ENCODE measurements around the gene CSNK1G2. TPM values are rescaled to one million over a fixed set of nuclear protein-coding genes. Genes with fewer than 3 reads are reported as not detected.

The CSNK1G2 gene
- total and polyA plus RNA-seq, 2 of the 13 experiments (the other 11 are each of a cell fraction or from before 2014, with no cell fraction given): 53.8 to 72.5 TPM

GRCh38 chr19:1907563-1908363, 33.2 kb upstream of the CSNK1G2 start (continued):
- TF ChIP-seq FUBP1 (CRISPR knock-in tag; IDR thresholded peaks at IDR 0.05; ENCODE audit: borderline replicate concordance) (no peak), ETV5 (CRISPR knock-in tag; IDR thresholded peaks at IDR 0.05; ENCODE audit: borderline replicate concordance) (no peak; the same call in 1 of the 2 replicates), ZSCAN9 (CRISPR knock-in tag; IDR thresholded peaks at IDR 0.05; ENCODE audit: borderline replicate concordance) (no peak; the same call in 1 of the 2 replicates), ARID3A (IDR thresholded peaks at IDR 0.05; ENCODE audit: low read depth, low read length) (no peak), TCF7 (IDR thresholded peaks at IDR 0.05; ENCODE audit: low read depth) (no peak), KIAA2018 (CRISPR knock-in tag; IDR thresholded peaks at IDR 0.05; ENCODE audit: borderline replicate concordance) (no peak), CHCHD3 (CRISPR knock-in tag; IDR thresholded peaks at IDR 0.05) (no peak), HIVEP1 (CRISPR knock-in tag; IDR thresholded peaks at IDR 0.05) (0 out of 2 replicates have a peak, but pooled peaks have one; percentile 22), YY1 (IDR thresholded peaks at IDR 0.05; ENCODE audit: insufficient read depth, insufficient replicate concordance, low read depth, low read length) (no peak), ZNF446 (CRISPR knock-in tag; IDR thresholded peaks at IDR 0.05) (no peak), ZNF180 (CRISPR knock-in tag; IDR thresholded peaks at IDR 0.05; ENCODE audit: borderline replicate concordance, low read depth) (no peak), FOXC1 (CRISPR knock-in tag; IDR thresholded peaks at IDR 0.05; ENCODE audit: borderline replicate concordance) (0 out of 2 replicates have a peak, but pooled peaks have one; percentile 78), KAT7 (CRISPR knock-in tag; IDR thresholded peaks at IDR 0.05; ENCODE audit: borderline replicate concordance) (peak; percentile 71; the same call in 1 of the 2 replicates)
